ENCODE data around the gene PTGDR.
A peak's percentile ranks its signal among the peaks of the same experiment; 100 is the strongest.

Gene PTGDR

GRCh38 chr14:52312931-52313355 lies 45.4 kb downstream of the PTGDR start:
- no peak for DNase-seq (ENCODE audit: low spot score)

GRCh38 chr14:52313462-52313861 lies 46.0 kb downstream of the PTGDR start:
- no peak for DNase-seq (ENCODE audit: low spot score)

- DNase-seq (ENCODE audit: low spot score) = peak; percentile 77
These were observed 46.6 kb downstream of the PTGDR start, which contains the start of gene PTGER2 for GRCh38 chr14:52313903-52314594. Gene PTGER2 (plus strand): TSS chr14:52314312. CDS start chr14:52314549, 237 bp downstream.

DNA sequence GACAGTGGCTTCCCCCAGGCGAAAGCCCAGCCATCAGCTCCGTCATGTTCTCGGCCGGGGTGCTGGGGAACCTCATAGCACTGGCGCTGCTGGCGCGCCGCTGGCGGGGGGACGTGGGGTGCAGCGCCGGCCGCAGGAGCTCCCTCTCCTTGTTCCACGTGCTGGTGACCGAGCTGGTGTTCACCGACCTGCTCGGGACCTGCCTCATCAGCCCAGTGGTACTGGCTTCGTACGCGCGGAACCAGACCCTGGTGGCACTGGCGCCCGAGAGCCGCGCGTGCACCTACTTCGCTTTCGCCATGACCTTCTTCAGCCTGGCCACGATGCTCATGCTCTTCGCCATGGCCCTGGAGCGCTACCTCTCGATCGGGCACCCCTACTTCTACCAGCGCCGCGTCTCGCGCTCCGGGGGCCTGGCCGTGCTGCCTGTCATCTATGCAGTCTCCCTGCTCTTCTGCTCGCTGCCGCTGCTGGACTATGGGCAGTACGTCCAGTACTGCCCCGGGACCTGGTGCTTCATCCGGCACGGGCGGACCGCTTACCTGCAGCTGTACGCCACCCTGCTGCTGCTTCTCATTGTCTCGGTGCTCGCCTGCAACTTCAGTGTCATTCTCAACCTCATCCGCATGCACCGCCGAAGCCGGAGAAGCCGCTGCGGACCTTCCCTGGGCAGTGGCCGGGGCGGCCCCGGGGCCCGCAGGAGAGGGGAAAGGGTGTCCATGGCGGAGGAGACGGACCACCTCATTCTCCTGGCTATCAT lies 47.3 kb downstream of the PTGDR start:
- peak; percentile 53 for DNase-seq (ENCODE audit: low spot score)

DNA sequence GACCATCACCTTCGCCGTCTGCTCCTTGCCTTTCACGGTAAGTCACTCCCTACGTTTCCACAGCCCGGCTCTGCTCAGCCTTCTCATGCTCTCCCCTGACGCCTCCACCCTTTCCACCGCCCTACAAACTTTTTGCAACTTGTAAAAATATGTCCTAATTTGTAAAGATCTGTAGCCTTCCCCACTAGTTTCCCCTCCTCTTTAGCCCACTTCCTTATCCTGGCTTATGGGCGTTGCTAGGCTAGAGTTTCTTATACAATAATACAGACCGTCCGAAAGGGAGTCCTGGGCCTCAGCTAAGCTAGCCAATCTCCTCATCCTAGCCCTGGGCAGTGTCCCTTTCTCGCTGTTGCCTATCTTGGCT lies 47.8 kb downstream of the PTGDR start:
- no peak for DNase-seq (ENCODE audit: low spot score)

DNA sequence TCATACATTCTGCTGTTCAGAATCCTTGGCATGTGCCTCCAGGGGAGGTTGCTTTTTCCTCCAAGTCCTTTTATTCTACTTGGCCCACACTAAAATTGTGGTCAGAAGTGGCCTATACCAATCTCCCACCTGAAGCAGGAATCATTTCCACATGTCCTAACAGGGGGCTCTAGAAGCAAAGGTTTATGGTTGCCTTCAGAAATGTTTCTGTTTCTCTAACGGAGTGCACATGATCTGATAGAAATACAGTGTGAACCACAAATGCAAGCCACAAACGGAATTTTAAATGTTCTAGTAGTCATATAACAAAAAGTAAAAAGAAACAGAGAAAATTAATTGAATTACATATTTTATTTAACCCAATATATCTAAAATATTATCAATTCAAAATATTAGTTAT lies 50.6 kb downstream of the PTGDR start:
- DNase-seq (ENCODE audit: low spot score) = no peak

DNA sequence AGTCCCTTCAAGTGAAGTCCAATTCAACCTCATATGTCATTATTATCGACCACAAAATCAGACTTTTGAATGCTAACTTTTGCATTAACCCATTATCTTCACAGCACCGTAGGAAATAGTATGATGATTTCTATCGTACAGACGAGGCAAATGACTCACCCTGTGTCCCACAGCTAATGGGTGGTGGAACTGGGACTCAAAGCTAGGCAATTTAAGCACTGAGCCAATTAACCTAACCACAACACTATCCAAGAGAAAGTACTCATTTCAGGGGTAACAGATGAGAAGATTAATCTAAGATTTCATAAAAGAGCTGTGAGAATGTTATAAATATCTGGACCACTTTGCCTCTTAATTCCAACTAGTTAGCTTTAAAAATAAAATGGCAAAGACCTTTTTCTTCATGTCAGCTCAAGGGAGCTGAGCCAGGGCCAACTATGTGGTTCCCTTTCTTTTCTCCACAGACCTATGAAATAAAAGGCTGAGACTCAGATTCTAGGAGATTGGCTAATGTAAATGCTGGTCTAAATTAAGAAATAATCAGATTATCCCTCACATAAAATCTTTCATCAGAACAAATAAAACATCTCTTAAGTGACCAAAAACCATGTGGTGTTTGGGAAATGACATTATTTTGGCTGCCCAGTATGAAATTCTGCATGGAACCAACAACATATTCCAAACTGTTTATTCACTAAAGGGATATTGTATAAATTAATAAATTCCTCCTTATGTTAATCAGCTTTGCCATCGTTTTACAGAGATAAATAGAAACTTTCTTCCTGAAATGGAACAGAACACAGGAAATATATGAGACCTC lies 51.5 kb downstream of the PTGDR start:
- no peak for DNase-seq (ENCODE audit: low spot score)

DNA sequence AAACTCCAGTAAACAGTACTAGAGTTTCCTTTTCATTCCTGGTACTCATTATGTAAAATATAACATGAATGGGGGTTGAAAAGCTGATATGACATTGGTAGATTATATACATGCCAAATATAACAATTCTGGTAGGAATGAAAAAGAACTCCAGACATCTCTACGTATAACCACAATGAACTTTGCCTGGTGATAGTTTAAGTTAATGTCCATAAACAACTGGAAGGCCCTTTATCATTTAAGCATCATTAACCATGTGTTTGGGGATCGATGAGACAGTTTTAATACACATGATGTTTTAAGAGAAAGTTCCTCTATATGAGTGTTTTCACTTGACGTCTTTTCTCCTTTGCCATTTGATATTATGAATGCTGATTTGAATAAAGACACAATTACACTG lies 52.4 kb downstream of the PTGDR start:
- no peak for DNase-seq (ENCODE audit: low spot score)

DNA sequence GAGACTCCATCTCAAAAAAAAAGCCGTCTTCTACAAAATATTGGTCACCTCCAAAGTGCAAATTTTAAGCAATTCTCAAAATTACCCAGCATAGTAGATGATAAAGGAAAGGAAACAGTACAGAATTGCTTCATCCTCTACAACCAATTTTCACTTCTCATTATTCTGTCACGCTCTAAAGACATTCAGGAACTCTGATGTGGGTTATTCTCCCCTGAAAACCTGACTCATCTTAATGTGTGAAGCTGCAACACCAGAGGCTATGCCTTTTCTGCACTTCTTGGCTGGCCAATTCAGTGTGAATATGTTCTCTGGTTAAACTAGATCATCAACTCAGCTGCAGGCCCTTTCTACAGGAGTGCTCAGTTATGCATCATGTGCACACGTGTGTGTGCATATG lies 57.6 kb downstream of the PTGDR start:
- DNase-seq (ENCODE audit: low spot score) = no peak

GRCh38 chr14:52325630-52326029 lies 58.1 kb downstream of the PTGDR start:
- no peak for DNase-seq (ENCODE audit: low spot score)

All from ecto neural progenitor cell (in vitro differentiated cells).